HG02981 (cell line): ENCODE results near the gene EIF2S1.

Experiments
- ATAC-seq: cut with Tn5 transposase; IDR thresholded peaks from one replicate; pipeline ENCODE4 v1.9.1; 2021; ENCODE audit warnings: mild to moderate bottlenecking, moderate library complexity; ENCODE audit not compliant: unreplicated experiment

Gene EIF2S1

GRCh38 chr14:67432050-67432564 is 72.0 kb downstream of the EIF2S1 start:
- ATAC-seq: no peak

GRCh38 chr14:67435603-67436002 is 75.5 kb downstream of the EIF2S1 start:
- no peak for ATAC-seq
